ENCODE results near the gene RFNG. TPM values are rescaled to one million over a fixed set of nuclear protein-coding genes. Genes with fewer than 3 reads are reported as not detected.

Gene RFNG
- total RNA-seq, 1 donor, result 33.3 TPM

GRCh38 chr17:82018989-82019689 lies 32.5 kb downstream of the RFNG start:
- no peak for DNase-seq (ENCODE audit: low read depth)
- no peak for TF ChIP-seq CTCF (IDR thresholded peaks at IDR 0.05; ENCODE audit: insufficient read depth, low read length)
- H3K4me3 ChIP-seq (ENCODE audit: low read depth, low read length), result no peak overlapping the region

- DNase-seq (ENCODE audit: low read depth), result no peak
- TF ChIP-seq CTCF (IDR thresholded peaks at IDR 0.05; ENCODE audit: insufficient read depth, low read length), result no peak
- H3K4me3 ChIP-seq (ENCODE audit: low read depth, low read length), result no peak overlapping the region
Observed at GRCh38 chr17:82018152-82018988, 33.2 kb downstream of the RFNG start.

- no peak overlapping the region for H3K4me3 ChIP-seq (ENCODE audit: low read depth, low read length)
- no peak for DNase-seq (ENCODE audit: low read depth)
- TF ChIP-seq CTCF (IDR thresholded peaks at IDR 0.05; ENCODE audit: insufficient read depth, low read length), result no peak
Observed at GRCh38 chr17:82017612-82018151, 33.9 kb downstream of the RFNG start.

- no peak overlapping the region for H3K4me3 ChIP-seq (ENCODE audit: low read depth, low read length)
- DNase-seq (ENCODE audit: low read depth), result no peak
- TF ChIP-seq CTCF (IDR thresholded peaks at IDR 0.05; ENCODE audit: insufficient read depth, low read length), result no peak
Observed at GRCh38 chr17:82016875-82017459, 34.6 kb downstream of the RFNG start.

GRCh38 chr17:82016061-82016874 lies 35.3 kb downstream of the RFNG start:
- no peak for TF ChIP-seq CTCF (IDR thresholded peaks at IDR 0.05; ENCODE audit: insufficient read depth, low read length)
- DNase-seq (ENCODE audit: low read depth), result no peak
- H3K4me3 ChIP-seq (ENCODE audit: low read depth, low read length), result no peak overlapping the region
